Parathyroid adenoma (tissue), 2 donors: ENCODE measurements around the gene MAPK1.
"Not testable (repeated sequence)": the region's sequence is repeated elsewhere in the genome, so short reads cannot be mapped to it uniquely, and the experiment has no call there.

Experiments
- H2AFZ ChIP-seq: fragments of 300-600 bp; sonication (generic); one replicate; pipeline ENCODE4 v1.7.0; 2017; ENCODE audit warnings: antibody characterized with exemption, mild to moderate bottlenecking
- H3K27ac ChIP-seq: fragments of 300-600 bp; sonication (generic); one replicate; pipeline ENCODE4 v1.7.0; 2017
- H3K27me3 ChIP-seq: fragments of 300-600 bp; sonication (generic); one replicate; pipeline ENCODE4 v1.7.0; 2017; ENCODE audit warnings: low read length; ENCODE audit not compliant: control insufficient read depth, insufficient read depth
- H3K36me3 ChIP-seq: fragments of 300-600 bp; sonication (generic); one replicate; pipeline ENCODE4 v1.7.0; 2017; ENCODE audit warnings: low read length; ENCODE audit not compliant: control insufficient read depth, insufficient read depth
- H3K4me1 ChIP-seq: fragments of 300-600 bp; sonication (generic); one replicate; pipeline ENCODE4 v1.7.0; 2017; ENCODE audit warnings: control low read depth
- H3K4me2 ChIP-seq: fragments of 300-600 bp; sonication (generic); one replicate; pipeline ENCODE4 v1.7.0; 2017; ENCODE audit warnings: low read length
- H3K4me3 ChIP-seq: fragments of 300-600 bp; sonication (generic); one replicate; pipeline ENCODE4 v1.7.0; 2017; ENCODE audit warnings: low read depth, low read length
- H3K79me2 ChIP-seq: fragments of 300-600 bp; sonication (generic); one replicate; pipeline ENCODE4 v1.7.0; 2017; ENCODE audit warnings: control low read depth
- H3K9ac ChIP-seq: fragments of 300-600 bp; sonication (generic); one replicate; pipeline ENCODE4 v1.7.0; 2017; ENCODE audit warnings: mild to moderate bottlenecking
- H3K9me3 ChIP-seq: fragments of 300-600 bp; sonication (generic); one replicate; pipeline ENCODE4 v1.7.0; 2017; ENCODE audit warnings: low read length; ENCODE audit not compliant: control insufficient read depth
- TF ChIP-seq, protein P1 (sequence below): fragments of 300-600 bp; sonication (generic); IDR thresholded peaks from one replicate; pipeline ENCODE4 v1.7.0; 2017; ENCODE audit warnings: antibody characterized with exemption, mild to moderate bottlenecking
- donor health status: primary hyperparathyroidism.

MAPK1 gene

DNA sequence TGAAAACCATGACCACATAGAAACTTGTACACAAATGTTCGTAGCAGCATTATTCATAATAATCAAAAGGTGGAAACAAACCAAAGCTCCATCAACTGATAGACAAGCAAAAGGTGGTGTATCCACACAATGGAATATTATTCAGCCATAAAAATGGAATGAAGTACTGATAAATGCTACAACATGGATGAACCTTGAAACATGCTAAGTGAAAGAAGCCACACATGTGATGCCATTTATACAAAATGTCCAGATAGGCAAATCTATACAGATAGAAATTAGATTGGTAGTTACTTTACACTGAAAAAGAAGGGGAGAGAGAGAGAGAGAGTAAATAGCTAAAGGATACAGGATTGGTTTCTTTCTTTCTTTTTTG lies 27.7 kb downstream of the MAPK1 start:
- H3K4me1 ChIP-seq: peaks cover 4% of the 10 kb centered on the region
- H3K9ac ChIP-seq: no peak overlapping the region
- no peak overlapping the region for H3K4me3 ChIP-seq
- H3K9me3 ChIP-seq: no peaks in the 10 kb centered on the region
- TF ChIP-seq, protein P1, sequence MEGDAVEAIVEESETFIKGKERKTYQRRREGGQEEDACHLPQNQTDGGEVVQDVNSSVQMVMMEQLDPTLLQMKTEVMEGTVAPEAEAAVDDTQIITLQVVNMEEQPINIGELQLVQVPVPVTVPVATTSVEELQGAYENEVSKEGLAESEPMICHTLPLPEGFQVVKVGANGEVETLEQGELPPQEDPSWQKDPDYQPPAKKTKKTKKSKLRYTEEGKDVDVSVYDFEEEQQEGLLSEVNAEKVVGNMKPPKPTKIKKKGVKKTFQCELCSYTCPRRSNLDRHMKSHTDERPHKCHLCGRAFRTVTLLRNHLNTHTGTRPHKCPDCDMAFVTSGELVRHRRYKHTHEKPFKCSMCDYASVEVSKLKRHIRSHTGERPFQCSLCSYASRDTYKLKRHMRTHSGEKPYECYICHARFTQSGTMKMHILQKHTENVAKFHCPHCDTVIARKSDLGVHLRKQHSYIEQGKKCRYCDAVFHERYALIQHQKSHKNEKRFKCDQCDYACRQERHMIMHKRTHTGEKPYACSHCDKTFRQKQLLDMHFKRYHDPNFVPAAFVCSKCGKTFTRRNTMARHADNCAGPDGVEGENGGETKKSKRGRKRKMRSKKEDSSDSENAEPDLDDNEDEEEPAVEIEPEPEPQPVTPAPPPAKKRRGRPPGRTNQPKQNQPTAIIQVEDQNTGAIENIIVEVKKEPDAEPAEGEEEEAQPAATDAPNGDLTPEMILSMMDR: no peak
- no peaks in the 10 kb centered on the region for H3K36me3 ChIP-seq
- H3K4me2 ChIP-seq: no peak overlapping the region
- no peak overlapping the region for H3K27ac ChIP-seq
- H3K27me3 ChIP-seq: no peaks in the 10 kb centered on the region
- H2AFZ ChIP-seq: no peak overlapping the region
- H3K79me2 ChIP-seq: peaks cover 16% of the 10 kb centered on the region

DNA sequence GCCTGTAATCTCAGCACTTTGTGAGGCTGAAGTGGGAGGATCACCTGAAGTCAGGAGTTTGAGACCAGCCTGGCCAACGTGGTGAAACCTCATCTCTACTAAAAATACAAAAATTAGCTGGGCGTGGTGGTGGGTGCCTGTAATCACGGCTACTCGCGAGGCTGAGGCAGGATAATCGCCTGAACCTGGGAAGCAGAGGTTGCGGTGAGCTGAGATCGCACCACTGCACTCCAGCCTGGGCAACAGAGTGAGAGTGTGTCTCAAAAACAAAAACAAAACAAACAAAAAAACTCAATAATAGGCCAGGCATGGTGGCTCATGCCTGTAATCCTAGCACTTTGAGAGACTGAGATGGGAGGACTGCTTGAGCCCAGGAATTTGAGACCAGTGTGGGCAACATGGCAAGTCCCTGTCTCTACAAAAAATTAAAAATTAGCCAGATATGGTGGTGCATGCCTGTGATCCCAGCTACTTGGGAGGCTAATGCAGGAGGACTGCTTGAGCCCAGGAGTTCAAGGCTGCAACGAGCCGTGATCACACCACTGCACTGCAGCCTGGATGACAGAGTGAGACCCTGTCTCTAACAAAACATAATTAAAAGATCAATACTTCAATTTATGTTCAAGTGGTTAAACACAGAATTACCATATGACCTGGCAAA lies 28.2 kb downstream of the MAPK1 start:
- H3K27me3 ChIP-seq, H3K4me1 ChIP-seq, H3K27ac ChIP-seq, H3K9me3 ChIP-seq, H3K36me3 ChIP-seq, H3K4me2 ChIP-seq, H3K4me3 ChIP-seq, H2AFZ ChIP-seq, H3K9ac ChIP-seq: not testable (repeated sequence)
- peaks cover 16% of the 10 kb centered on the region for H3K79me2 ChIP-seq

DNA sequence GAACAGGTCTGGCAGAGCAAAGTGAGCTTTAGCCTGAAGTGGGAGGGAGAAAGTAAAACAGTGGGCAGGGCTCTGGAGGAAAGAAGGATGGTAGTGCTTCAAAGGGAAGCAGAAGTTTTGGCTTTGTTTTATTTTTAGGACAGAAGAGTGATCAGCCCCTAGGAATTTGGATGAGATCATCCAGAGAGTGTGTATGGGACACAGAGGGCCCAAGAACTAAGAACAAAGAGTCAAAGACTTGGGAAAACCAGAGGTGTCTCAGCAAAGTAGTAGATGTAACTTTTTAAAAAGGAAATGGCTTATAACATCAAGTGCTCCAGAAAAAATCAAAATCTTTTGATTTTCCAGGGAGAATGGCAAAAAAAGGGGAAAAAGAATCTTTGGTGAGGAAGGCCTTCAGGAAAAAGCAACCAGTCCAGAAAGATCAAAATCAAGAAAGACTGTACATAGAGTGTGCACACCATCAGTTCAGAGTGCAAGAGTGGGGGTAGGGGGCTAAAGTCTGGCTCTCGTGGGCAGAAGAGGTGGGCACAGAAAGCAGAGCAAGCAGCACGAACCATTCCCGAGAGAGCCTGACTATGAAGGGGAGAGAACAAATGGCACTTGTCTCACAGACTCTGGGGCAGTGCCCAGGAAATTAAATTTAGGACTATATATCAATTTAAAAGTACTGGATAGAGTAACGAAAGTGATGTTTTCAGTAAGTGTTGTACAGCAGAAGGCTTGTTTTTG lies 30.0 kb downstream of the MAPK1 start:
- Histone ChIP-seq H3K27me3 (no peaks in the 10 kb centered on the region), H2AFZ (no peak overlapping the region), H3K27ac (no peak overlapping the region), H3K4me2 (peak overlapping the region; percentile 53), H3K4me3 (peak overlapping the region; percentile 2), H3K9me3 (no peaks in the 10 kb centered on the region), H3K36me3 (no peaks in the 10 kb centered on the region), H3K79me2 (peaks cover 13% of the 10 kb centered on the region), H3K9ac (no peak overlapping the region), H3K4me1 (peaks cover 4% of the 10 kb centered on the region)
- TF ChIP-seq, protein P1: no peak

DNA sequence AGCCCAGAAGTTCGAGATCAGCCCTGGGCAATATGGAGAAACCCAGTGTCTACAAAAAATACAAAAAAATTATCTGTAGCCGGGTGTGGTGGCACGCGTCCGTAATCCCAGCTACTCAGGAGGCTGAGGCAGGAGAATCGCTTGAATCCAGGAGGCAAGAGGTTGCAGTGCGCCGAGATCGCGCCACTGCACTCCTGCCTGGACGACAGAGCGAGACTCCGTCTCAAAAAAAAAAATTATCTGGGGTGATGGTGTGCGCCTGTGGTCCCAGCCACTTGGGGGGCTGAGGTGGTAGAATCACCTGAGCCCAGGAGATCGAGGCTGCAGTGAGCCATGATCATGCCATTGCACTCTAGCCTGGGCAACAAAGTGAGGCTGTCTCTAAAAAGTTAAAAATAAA lies 31.0 kb downstream of the MAPK1 start:
- H3K79me2 ChIP-seq: peaks cover 13% of the 10 kb centered on the region
- not testable (repeated sequence) for H3K36me3 ChIP-seq, H3K4me1 ChIP-seq, H3K4me2 ChIP-seq, H3K9me3 ChIP-seq, H3K27me3 ChIP-seq, H2AFZ ChIP-seq, H3K9ac ChIP-seq, H3K4me3 ChIP-seq, H3K27ac ChIP-seq

DNA sequence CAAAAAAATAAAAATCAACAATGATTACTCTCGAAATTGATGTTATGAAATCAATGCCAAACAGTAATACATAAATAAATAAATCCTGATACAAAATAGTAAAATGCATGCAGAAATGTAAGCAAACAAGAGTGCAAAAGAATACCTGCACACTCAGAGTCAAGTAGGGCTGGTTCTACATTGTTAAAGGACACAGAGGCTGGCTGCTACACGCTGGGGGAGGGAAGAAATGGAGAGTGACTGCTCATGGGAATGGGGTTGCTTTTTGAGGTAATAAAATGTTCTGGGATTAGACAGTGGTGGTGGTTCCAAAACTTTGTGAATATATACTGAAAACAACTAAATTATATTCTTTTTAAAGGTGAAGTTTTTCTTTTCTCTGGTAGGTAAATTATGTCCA lies 32.1 kb downstream of the MAPK1 start:
- H3K9ac ChIP-seq: no peak overlapping the region
- no peaks in the 10 kb centered on the region for H3K27me3 ChIP-seq

More for the DNA sequence above, 32.1 kb downstream of the MAPK1 start:
- Histone ChIP-seq H3K4me1 (peaks cover 4% of the 10 kb centered on the region), H3K79me2 (peaks cover 15% of the 10 kb centered on the region), H2AFZ (no peak overlapping the region), H3K27ac (no peak overlapping the region), H3K4me2 (no peak overlapping the region), H3K36me3 (no peaks in the 10 kb centered on the region), H3K9me3 (no peaks in the 10 kb centered on the region), H3K4me3 (no peak overlapping the region)
- TF ChIP-seq, protein P1: no peak
